SK-N-MC (cell line): ENCODE data around the gene LRRN4.

Source experiments
- EZH2 ChIP-seq: fragments of 200-600 bp; sonication (generic); IDR thresholded peaks from one replicate; pipeline ENCODE4 v1.6.1; 2017; ENCODE audit warnings: antibody characterized with exemption
- FOXP2 ChIP-seq: optimal IDR thresholded peaks from 2 replicates; pipeline ENCODE3; 2011; ENCODE audit warnings: mild to moderate bottlenecking, moderate library complexity; ENCODE audit not compliant: insufficient read depth; ENCODE audit errors: extremely low read length, control extremely low read depth
- POLR2AphosphoS5 ChIP-seq: IDR thresholded peaks from 2 replicates; pipeline ENCODE4 v1.6.1; 2012; ENCODE audit warnings: mild to moderate bottlenecking, low read depth, low read length, borderline replicate concordance

DNA sequence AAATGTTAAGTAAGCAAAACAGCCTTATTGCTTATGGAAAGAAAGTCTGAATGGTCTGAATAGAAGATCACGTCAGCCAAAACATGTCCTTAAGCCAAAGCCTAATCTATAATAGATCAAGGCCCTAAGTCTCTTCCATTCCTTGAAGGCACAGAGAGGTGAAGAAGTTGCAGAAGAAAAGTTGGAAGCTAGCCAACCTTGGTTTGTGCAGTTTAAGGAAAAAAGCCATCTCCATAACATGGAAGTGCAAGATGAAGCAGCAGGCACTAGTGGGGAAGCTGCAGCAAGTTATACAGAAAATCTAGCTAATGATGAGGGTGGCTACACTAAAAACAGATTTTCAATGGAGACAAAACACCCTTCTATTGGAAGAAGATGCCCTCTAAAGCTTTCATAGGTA, 29.1 kb downstream of the LRRN4 start:
- TF ChIP-seq POLR2AphosphoS5 (no peak), EZH2 (no peak), FOXP2 (no peak)
